ENCODE results near the gene COA1. TPM values are rescaled to one million over a fixed set of nuclear protein-coding genes. Genes with fewer than 3 reads are reported as not detected.

The COA1 gene
- total RNA-seq, 1 experiment from 2014 or later, result 65.5 TPM

DNA sequence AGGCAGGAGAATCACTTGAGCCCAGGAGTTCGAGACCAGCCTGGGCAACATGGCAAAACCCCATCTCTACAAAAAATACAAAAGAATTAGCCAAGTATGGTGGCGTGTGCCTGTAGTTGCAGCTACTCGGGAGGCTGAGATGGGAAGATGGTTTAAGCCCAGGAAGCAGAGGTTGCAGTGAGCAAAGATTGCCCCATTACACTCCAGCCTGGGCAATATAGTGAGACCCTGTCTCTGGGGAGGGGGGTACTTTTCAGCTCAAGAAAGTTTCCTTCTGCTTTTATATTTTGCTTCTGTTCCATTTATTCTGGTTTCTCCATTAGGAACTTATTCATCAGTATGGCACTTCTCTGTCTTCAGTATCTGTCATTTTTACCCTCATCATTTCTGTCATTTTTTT, 48.6 kb downstream of the COA1 start:
- CTCF ChIA-PET, result no interaction called here
- Histone ChIP-seq H3K27ac (ENCODE audit: low read length) (no peak overlapping the region), H3K27me3 (ENCODE audit: control insufficient read depth, insufficient read depth, low read length) (no peaks in the 10 kb centered on the region), H3K9me3 (ENCODE audit: control insufficient read depth, insufficient read depth, low read depth, low read length) (peaks cover 13% of the 10 kb centered on the region; the same call in 1 of the 2 replicates), H3K36me3 (ENCODE audit: control insufficient read depth, insufficient read depth, low read length) (no peaks in the 10 kb centered on the region), H3K4me1 (ENCODE audit: control insufficient read depth, insufficient read depth, low read length) (no peaks in the 10 kb centered on the region), H3K4me3 (ENCODE audit: low read depth in 2 of 2, low read length in 2 of 2) (no peak overlapping the region)
- no TSS peak for BruUV-seq (replicated peaks)
- POLR2A ChIA-PET, result no interaction called here
- in situ Hi-C loops (cut with HindIII; ENCODE audit: low pct_unique_long_range_greater_than_20kb, low sequenced_read_pairs), result no loop called here
- intact Hi-C loops (cut with micrococcal nuclease; ENCODE audit: unreplicated experiment), result no loop called here
- TF ChIP-seq SIN3A (IDR thresholded peaks at IDR 0.05; ENCODE audit: borderline replicate concordance, insufficient read depth, low read depth, low read length) (no peak), POLR2AphosphoS5 (IDR thresholded peaks at IDR 0.05; ENCODE audit: low read depth, low read length) (no peak), REST (IDR thresholded peaks at IDR 0.05; ENCODE audit: insufficient read depth in 1 of 2, low read depth in 2 of 2, low read length in 1 of 2) (no peak), TCF7L2 (IDR thresholded peaks at IDR 0.05; ENCODE audit: low read depth, low read length) (no peak)
- TF ChIP-seq, protein P1, sequence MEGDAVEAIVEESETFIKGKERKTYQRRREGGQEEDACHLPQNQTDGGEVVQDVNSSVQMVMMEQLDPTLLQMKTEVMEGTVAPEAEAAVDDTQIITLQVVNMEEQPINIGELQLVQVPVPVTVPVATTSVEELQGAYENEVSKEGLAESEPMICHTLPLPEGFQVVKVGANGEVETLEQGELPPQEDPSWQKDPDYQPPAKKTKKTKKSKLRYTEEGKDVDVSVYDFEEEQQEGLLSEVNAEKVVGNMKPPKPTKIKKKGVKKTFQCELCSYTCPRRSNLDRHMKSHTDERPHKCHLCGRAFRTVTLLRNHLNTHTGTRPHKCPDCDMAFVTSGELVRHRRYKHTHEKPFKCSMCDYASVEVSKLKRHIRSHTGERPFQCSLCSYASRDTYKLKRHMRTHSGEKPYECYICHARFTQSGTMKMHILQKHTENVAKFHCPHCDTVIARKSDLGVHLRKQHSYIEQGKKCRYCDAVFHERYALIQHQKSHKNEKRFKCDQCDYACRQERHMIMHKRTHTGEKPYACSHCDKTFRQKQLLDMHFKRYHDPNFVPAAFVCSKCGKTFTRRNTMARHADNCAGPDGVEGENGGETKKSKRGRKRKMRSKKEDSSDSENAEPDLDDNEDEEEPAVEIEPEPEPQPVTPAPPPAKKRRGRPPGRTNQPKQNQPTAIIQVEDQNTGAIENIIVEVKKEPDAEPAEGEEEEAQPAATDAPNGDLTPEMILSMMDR (IDR thresholded peaks at IDR 0.05), result no peak
- ATAC-seq (no peak), DNase-seq (ENCODE audit: low read depth, low spot score) (no peak)

- no TSS peak for BruUV-seq (replicated peaks)
- CTCF ChIA-PET, result interaction anchor here (0.7 to 1.0 kb wide), 2 partner anchors 95 to 97 kb away, joined by 4 to 5 read pairs; partner anchors contain the start of gene STK17A
- TF ChIP-seq POLR2AphosphoS5 (IDR thresholded peaks at IDR 0.05; ENCODE audit: low read depth, low read length) (no peak), TCF7L2 (IDR thresholded peaks at IDR 0.05; ENCODE audit: low read depth, low read length) (no peak), SIN3A (IDR thresholded peaks at IDR 0.05; ENCODE audit: borderline replicate concordance, insufficient read depth, low read depth, low read length) (no peak), REST (IDR thresholded peaks at IDR 0.05; ENCODE audit: insufficient read depth in 1 of 2, low read depth in 2 of 2, low read length in 1 of 2) (no peak)
- TF ChIP-seq, protein P1 (IDR thresholded peaks at IDR 0.05), result no peak
Observed at GRCh38 chr7:43679210-43680068, 49.9 kb downstream of the COA1 start.

More at GRCh38 chr7:43679210-43680068, 49.9 kb downstream of the COA1 start:
- Histone ChIP-seq H3K27ac (ENCODE audit: low read length) (no peak overlapping the region), H3K4me3 (ENCODE audit: low read depth in 2 of 2, low read length in 2 of 2) (no peak overlapping the region), H3K27me3 (ENCODE audit: control insufficient read depth, insufficient read depth, low read length) (no peaks in the 10 kb centered on the region), H3K9me3 (ENCODE audit: control insufficient read depth, insufficient read depth, low read depth, low read length) (peaks cover 12% of the 10 kb centered on the region; the same call in 1 of the 2 replicates), H3K36me3 (ENCODE audit: control insufficient read depth, insufficient read depth, low read length) (no peaks in the 10 kb centered on the region), H3K4me1 (ENCODE audit: control insufficient read depth, insufficient read depth, low read length) (no peaks in the 10 kb centered on the region)
- ATAC-seq (no peak), DNase-seq (ENCODE audit: low read depth, low spot score) (no peak)
- intact Hi-C loops (cut with micrococcal nuclease; ENCODE audit: unreplicated experiment) (no loop called here), in situ Hi-C loops (cut with HindIII; ENCODE audit: low pct_unique_long_range_greater_than_20kb, low sequenced_read_pairs) (no loop called here)
- POLR2A ChIA-PET, result interaction anchor here (0.7 kb wide), 1 partner anchor 76 kb away, joined by 14 read pairs; no protein-coding TSS in a partner anchor
